Fibroblast of peridontal ligament (primary cell): Measurements from ENCODE around the gene MAPK8IP3.

ENCODE experiments used
- DNase-seq: peaks from one replicate; pipeline ENCODE4 v3.0.0-alpha.2; 2010; ENCODE audit errors: extremely low read depth

The MAPK8IP3 gene, protein sequence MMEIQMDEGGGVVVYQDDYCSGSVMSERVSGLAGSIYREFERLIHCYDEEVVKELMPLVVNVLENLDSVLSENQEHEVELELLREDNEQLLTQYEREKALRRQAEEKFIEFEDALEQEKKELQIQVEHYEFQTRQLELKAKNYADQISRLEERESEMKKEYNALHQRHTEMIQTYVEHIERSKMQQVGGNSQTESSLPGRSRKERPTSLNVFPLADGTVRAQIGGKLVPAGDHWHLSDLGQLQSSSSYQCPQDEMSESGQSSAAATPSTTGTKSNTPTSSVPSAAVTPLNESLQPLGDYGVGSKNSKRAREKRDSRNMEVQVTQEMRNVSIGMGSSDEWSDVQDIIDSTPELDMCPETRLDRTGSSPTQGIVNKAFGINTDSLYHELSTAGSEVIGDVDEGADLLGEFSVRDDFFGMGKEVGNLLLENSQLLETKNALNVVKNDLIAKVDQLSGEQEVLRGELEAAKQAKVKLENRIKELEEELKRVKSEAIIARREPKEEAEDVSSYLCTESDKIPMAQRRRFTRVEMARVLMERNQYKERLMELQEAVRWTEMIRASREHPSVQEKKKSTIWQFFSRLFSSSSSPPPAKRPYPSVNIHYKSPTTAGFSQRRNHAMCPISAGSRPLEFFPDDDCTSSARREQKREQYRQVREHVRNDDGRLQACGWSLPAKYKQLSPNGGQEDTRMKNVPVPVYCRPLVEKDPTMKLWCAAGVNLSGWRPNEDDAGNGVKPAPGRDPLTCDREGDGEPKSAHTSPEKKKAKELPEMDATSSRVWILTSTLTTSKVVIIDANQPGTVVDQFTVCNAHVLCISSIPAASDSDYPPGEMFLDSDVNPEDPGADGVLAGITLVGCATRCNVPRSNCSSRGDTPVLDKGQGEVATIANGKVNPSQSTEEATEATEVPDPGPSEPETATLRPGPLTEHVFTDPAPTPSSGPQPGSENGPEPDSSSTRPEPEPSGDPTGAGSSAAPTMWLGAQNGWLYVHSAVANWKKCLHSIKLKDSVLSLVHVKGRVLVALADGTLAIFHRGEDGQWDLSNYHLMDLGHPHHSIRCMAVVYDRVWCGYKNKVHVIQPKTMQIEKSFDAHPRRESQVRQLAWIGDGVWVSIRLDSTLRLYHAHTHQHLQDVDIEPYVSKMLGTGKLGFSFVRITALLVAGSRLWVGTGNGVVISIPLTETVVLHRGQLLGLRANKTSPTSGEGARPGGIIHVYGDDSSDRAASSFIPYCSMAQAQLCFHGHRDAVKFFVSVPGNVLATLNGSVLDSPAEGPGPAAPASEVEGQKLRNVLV (N-terminal part only)

DNA sequence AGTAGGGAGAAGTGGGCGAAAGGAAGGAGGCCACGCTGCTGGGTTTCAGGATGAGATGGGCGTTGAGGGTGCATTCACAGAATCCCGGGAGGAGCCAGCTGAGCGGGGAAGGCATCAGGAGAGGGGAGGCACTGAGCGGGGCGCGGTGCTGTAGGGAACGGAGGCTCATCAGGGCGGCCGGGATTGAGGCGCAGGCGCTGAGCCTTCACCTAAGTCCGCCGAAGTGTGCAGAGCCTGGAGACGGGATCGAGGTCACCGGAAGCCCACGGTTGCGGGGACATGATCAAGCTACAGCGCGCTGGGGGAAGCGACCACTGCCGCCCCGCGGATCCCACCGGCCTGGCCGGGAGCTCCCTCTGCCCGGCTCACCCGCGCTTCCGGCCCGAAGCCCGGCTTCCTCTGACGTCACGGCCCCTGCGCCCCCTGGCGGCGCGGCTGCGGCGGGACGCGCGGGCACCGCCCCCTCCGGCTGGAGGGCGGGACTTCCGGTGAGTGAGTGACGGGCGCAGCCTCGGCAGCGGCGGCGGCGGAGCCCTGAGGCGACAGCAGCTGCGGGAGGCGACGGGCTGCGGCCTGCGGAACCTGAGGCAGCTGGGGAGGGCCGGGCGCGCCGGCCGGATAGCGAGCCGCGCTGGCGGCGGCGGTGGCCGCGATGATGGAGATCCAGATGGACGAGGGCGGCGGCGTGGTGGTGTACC is at the start of gene MAPK8IP3:
TSS of gene MAPK8IP3 (plus strand) at position 508 of the 698 bp plus-strand sequence. CDS start at position 653, 145 bp downstream.
- peak; percentile 79 for DNase-seq

DNA sequence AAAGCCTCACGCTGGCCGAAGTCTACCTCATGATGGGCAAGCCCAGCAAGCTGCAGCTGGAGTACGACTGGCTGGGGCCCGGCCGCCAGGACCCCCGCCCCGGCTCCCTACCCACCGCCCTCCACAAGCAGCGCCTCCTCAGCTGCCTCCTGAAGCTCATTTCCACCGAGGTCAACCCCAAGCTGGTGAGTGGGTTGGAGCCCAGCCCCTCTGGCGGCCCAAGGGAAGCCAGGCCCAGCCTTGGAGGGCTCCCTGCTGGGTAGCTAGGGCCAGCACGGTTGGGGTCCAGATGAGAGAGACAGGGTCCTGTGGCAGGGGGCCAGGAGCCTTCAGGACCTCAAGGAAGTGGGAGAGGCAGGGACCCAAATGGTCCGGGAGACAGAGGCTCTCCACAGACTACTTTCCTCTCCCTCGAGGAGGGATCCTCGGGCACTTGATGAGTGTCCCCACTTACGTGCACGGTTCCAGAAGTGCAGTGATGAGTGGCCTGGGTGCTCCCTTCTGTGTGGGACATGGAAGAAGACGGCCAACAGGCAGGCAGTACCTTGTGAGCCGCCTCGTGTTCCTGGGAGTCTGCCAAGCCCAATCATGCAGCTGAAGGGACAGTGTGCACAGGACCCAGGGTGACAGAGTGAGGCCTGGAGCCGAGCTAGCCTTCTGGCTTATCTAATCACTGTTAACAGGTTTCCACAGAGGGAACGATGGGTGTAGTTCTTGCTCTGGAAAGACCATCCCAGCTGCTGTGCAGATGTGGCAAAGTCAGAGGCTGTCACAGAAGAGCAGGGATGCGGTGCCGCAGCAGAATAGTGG is 49.0 kb upstream of the MAPK8IP3 start:
- DNase-seq: no peak

GRCh38 chr16:1657841-1658240 is 48.2 kb upstream of the MAPK8IP3 start:
- no peak for DNase-seq

DNA sequence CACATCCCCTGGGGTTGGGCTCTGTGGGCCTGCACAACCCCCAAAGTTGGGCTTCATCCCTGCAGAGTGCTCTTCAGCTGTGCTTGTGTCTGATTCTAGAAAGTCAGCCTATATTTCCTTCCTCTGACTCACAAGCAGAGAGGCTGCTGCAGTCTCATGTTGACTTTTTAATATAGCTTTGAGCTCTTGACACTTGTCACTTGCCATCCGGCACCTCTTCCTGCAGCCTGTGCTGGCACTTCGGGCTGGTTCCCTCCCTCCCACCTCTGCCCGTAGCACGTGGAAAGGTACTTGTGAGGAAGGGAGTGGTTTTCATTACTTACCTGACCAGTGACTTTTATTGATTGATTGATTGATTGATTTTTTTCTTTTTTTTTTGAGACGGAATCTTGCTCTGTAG is 47.0 kb upstream of the MAPK8IP3 start:
- DNase-seq: no peak

DNA sequence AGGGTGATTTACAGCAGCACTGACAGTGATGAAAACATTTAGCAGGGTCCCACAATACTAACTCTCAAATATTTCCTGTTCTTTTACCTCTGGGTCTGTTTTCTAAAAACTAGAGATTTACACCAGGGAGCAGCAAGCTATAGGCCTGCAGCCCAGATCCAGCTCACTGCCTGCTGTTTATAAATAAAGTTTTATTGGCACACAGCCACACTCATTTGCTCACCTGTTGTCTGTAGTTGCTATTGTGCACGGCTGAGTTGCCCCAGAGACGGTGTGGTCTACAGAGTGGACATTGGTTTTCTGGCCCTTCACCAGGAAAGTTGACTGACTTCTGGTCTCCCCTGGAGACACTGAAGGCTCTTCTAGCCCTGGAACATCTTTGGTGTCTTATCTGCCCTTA is 44.2 kb upstream of the MAPK8IP3 start:
- no peak for DNase-seq

DNA sequence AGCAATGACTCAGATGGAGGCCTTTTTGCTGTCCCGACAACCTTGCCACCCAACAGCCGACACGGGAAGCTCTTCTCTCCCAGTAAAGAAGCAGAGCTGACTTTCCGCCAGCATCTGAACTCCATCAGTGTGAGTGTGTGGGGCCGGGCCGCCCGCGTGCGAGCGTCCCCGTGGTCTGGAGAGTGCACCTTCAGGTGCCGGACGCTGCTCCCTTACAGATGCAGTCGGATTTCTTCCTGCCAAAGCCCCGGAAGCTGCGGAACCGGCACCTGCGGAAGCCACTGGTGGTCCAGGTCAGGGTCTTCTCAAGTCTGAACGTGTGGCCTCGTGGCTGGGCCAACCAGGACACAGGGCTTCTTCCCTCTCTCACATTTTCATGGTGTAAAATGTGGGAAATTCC is 43.5 kb upstream of the MAPK8IP3 start:
- DNase-seq: no peak

DNA sequence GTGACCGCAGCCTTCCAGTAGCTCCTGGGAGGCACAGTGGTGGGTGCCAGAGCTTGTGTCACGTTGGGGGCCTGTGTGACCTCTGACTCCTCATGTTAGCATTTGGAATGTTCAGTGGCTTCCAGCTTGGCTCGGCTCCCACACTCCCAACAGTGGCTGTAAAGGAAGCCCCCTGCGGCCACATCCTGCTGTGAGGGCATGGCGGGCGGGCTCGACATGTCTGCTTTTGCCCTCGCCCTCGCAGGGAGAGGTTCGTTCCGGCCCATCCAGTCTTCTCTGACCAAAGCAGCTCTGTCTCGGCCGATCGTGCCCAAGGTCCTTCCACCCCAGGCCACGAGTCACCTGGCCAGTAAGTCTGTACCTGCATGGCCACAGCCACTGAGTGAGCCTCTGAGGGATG is 40.2 kb upstream of the MAPK8IP3 start:
- no peak for DNase-seq

DNA sequence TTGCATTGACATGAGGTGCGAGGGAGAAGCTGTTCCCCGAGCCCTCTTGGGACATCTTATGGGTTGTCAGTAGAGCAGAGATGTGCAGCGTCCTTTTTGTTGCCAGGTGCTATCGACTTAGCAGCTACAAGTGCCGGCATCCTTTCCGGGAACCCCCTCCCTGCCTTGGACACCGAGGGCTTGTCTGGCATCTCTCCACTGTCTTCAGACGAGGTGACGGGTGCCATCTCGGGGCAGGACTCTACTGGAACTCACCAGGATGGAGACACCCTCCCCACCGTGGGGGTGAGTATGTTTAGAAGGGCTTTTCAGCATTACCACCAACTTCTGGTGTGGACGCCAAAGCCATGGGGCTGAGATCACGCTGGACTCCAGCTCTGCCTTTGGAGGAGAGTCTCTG is 39.7 kb upstream of the MAPK8IP3 start:
- DNase-seq: no peak

GRCh38 chr16:1667271-1667670 is 38.7 kb upstream of the MAPK8IP3 start:
- no peak for DNase-seq

DNA sequence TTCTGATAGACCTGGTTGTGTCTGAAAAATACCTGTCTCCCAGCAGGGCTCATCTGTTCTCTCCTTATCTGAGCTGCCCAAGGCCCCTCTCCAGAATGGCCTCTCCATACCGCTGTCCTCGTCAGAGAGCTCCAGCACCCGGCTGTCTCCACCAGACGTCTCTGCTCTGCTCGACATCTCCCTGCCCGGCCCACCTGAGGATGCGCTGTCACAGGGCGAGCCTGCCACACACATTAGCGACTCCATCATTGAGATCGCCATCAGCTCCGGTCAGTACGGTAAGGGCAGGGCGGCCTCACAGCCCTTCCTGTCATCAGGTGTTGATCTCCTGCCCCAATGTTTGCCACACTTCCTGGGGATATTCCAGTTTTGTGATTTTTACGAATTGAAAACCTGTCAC is 38.1 kb upstream of the MAPK8IP3 start:
- DNase-seq: no peak

- no peak for DNase-seq
Measured at GRCh38 chr16:1668612-1669319, 37.2 kb upstream of the MAPK8IP3 start.

- no peak for DNase-seq
Measured at GRCh38 chr16:1669698-1670097, 36.3 kb upstream of the MAPK8IP3 start.

DNA sequence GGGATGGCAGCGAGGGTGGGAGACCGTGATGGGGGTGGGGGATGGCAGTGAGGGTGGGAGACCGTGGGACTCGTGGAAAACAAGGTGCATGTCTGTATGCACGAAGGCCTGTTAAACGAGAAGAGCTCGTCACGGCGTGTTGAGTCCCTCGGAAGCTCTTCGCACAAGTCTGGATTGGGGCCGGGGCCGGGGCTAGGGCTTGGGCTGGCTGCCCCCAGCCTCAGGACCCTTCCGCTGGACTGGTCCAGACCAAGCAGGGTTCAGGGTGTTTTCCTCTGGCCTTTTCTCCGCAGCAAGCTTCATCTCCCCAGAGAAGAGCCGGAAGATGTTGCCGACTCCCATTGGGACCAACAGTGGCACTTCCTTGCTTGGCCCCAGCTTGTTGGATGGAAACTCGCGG is 35.6 kb upstream of the MAPK8IP3 start:
- no peak for DNase-seq

DNA sequence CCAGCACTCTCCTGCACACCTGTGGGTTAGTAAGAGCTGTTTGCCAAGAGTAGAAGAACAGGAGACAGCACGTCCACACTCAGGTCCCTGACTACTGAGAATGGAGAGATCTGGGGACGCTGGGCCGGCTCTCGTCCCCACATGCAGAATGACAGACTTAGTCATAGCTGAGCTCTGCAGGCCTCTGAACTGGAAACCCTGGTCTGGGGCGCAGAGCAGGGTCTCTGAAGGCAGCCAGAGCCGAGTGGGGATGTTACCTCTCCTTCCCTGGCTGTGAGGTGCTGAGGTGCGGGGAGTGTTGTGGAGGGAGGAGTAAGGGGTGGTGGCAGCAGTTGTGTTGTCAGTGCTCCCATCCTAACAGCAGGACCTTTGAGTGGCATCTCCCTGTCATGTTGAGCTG is 35.1 kb upstream of the MAPK8IP3 start:
- DNase-seq: no peak

DNA sequence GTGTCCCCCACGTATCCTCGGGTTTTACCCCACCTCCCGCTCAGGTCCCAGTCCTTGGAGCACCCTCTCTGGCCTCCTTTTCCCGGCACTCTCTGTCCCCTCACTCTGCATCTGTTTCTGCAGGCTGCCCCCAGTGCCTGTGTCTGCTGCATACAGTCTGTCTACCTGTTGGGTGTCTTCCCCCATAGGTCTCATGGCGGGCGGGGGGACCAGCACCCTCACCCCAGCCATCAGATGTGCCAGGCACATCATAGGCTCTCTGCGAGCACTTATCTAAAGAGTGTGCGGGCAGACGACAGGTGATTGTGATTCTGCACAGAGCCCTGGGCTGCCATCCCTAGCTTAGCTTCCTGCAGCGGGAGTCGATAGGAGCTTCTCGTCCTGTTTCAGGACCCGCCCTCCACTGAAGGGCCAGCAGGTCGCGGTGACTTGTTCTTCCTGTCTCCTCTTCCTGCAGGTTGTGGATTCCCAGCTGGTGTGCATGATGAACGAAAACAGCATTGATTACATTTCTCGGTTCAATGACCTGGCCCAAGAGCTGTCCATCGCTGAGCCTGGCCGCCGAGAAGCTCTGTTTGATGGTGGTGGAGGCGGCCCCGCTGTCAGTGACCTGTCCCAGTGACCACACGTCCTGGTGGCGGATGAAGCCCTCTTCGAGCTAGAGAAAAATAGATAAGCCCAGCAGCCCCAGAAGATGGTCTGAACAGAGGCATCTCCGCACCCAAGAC is 32.4 kb upstream of the MAPK8IP3 start:
- no peak for DNase-seq

DNA sequence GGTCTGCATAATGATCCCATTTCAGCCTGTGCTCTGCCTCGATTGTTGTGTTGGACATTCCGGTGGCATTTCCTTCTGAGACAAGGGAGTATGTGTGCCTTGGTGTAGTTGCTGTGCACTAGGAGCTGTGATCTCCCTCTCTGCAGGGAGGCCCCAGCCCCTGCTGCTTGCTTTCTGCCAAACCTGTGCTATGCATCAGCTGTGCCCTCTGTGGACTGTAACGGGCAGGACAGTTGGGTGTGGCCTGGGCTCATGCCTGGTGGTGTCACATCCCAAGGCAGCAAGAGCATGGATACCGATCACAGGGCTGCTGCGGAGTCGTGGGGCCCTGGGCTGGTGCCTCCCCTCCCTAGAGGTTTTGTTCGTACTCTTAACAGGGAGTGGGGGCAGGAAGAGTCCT is 31.7 kb upstream of the MAPK8IP3 start:
- no peak for DNase-seq

DNA sequence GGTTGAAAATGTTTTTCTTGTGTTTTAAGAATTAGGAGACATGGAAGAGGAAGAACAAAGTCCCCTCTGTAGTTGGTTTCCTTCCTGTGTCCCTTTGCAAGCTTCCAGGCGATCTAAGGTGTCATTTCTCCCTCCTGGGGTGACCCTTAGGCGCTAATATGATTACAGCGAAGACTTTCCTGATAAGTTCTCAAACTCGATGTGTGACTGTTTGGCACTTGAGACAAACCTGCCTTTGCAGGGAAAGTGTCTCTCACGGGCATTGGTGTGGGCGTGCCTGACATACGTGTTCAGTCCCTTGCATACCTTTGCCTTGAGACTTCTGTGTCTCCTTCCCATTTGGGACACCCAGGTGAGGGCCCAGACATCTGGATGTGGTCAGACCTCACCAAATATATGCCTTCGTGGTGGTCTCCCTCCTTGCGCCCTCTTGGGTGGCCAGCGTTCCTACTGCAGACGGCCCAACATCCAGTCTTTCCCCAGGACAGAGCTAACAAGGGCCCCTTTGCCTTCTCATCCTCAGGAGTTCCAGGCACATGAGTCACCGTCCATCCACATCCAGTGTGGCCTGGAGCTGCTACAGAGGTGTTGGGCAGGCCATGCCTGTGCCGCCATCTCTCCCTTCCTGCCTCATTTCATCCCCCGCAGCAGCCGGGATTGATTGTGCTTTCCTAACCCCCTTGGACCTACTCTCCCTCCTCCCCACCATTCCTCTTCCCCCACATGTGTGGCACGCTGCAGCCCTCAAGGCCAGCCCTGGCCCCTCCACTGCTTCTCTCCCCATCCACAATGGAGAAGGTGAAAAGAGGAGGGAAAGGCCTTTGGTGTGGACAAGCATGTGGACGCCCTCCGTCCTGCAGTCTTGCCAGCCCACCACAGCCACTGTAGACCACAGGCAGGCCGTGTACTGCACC is 31.0 kb upstream of the MAPK8IP3 start:
- no peak for DNase-seq

- DNase-seq: no peak
Measured at GRCh38 chr16:1676661-1677060, 29.3 kb upstream of the MAPK8IP3 start.
